ENCODE measurements around the gene BSN.
A peak's percentile ranks its signal among the peaks of the same experiment; 100 is the strongest.

Gene BSN

DNA sequence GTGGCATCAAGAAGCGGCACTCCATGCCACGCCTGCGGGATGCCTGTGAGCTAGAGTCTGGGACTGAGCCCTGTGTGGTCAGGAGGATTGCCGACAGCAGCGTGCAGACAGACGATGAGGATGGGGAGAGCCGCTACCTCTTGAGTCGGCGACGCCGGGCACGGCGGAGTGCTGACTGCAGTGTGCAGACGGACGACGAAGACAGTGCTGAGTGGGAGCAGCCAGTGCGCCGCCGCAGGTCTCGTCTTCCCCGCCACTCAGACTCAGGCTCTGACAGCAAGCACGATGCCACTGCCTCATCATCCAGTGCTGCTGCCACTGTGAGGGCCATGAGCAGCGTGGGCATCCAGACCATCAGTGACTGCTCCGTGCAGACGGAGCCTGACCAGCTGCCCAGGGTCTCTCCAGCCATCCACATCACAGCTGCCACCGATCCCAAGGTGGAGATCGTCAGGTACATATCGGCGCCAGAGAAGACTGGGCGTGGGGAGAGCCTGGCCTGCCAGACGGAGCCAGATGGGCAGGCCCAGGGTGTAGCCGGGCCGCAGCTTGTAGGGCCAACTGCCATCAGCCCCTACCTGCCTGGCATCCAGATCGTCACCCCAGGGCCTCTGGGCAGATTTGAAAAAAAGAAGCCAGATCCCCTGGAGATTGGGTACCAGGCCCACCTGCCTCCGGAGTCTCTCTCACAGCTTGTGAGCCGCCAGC, 103.1 kb downstream of the BSN start:
- DNase-seq: no peak

GRCh38 chr3:49658711-49659110, 104.4 kb downstream of the BSN start:
- no peak for DNase-seq

DNA sequence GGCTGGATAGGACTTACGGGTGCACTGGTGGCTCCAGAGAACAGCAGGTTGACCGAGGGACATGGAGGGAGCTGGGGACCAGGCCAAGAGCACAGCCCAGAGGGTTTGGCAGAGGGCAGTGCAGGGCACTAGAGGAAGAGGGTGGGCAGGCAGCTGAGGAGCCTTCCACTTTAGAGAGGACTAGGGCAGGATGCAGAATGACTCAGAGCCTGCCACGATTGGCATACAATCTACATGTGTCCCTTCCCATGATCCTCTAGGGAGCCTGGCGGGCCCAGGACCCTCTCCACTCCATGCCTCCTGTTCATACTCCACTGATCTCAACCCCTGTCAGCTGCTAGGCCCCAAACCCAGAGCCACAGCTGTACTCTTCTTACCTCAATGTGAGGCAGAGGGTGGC, 105.5 kb downstream of the BSN start:
- DNase-seq: no peak

- no peak for DNase-seq
These were observed 107.0 kb downstream of the BSN start for GRCh38 chr3:49661281-49661680.

DNA sequence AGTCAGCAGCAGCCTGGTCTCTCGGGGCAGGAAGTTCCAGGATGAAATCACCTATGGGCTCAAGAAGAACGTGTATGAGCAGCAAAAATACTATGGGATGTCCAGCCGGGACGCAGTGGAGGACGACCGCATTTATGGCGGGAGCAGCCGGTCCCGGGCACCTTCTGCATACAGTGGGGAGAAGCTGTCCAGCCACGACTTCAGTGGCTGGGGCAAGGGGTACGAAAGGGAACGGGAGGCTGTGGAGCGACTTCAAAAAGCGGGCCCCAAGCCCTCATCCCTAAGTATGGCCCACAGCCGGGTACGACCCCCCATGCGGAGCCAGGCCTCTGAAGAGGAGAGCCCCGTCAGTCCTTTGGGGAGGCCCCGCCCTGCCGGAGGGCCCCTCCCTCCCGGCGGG, 107.7 kb downstream of the BSN start:
- DNase-seq: no peak

DNA sequence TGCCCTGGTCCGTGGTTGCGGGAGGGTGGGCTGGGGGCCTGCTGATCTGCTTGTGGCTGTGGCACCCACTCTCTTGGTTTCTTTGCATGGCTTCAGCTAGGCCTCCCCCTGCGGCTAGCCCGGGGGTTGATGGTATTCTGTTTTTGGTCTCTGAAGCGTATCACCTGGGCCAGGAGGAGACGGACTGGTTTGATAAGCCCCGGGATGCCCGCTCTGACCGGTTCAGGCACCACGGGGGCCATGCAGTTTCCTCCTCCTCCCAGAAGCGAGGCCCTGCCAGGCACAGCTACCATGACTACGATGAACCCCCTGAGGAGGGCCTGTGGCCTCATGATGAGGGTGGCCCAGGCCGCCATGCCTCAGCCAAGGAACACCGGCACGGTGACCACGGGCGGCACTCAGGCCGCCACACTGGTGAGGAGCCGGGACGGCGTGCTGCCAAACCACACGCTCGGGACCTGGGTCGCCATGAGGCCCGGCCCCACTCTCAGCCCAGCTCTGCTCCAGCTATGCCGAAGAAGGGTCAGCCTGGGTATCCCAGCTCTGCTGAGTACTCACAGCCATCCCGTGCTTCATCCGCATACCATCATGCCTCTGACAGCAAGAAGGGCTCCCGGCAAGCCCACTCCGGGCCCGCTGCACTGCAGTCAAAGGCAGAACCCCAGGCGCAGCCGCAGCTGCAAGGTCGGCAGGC, 108.6 kb downstream of the BSN start:
- DNase-seq: no peak

DNA sequence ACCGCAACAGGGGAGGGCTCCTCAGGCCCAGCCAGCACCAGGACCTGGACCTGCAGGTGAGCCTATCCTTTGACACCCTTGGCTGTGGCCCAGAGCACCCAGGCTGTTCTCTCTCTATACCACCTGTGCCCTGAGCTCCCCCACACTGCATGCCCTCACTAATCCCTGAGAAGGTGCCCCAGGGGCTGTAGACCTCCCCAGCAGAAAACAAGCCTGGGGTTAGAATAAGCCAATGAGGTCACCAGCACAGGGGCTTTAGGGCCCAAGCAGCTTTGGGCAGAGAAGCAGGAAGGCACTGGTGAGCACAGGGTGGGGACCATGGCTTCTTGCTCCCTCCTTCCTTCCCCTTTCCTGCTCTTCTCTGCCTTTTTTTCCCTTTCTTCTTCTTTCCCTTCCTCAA, 109.6 kb downstream of the BSN start:
- no peak for DNase-seq

- no peak for DNase-seq
These were observed 110.0 kb downstream of the BSN start for GRCh38 chr3:49664300-49664699.

DNA sequence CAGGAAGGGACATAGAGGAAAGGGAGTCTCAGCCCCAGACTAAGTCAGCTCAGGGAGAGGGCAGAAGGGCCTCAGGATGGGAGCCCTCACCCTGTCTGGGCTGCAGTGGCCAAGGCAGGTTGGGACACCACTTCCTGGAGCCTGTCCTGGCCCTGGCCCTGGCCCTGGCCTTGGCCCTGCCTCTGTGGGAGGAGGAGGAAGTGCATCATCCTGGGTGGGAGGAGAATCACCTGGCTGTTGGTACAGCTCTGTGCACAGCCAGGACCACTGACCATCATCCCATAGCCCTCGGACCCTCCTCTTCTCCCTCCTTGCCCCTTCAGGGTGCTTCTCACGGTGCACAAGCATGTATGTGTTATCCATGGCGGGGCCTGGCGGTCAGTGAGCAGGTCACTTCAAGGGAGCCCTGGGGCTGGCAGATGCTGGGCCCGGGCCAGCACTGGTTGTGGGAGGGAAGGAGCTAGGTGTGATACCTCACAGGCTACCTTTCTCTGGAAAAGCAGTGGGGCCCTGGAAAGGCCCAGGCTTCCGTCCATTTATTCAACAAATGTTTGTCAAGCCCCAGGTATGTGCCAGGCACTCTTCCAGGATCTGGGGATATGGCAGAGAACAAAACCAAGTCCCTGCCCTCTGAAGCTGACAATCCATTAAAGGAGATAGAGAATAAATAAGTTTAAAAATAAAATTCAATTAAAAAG, 111.7 kb downstream of the BSN start:
- DNase-seq: no peak

DNA sequence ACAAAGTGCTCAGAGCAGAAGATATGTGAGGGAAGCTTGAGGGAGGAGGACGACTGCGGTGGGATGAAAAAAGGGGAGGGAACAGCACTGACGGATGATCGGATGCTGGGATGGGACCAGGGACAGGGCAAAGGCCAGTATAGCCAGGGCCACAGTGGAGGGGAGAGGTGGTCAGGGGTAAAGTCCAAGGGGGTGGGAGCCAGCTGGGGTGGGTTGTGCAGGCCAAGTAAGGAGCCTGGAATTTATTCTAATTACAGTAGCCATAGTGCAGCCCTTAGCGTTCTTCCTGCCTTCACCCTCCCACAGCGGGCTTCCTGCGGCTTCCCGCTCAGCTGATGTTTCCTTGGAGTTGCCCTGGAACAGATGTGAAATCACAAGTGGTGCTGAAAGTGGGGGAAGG, 112.3 kb downstream of the BSN start:
- DNase-seq: no peak

- DNase-seq: no peak
These were observed 113.6 kb downstream of the BSN start for GRCh38 chr3:49667701-49668413.

DNA sequence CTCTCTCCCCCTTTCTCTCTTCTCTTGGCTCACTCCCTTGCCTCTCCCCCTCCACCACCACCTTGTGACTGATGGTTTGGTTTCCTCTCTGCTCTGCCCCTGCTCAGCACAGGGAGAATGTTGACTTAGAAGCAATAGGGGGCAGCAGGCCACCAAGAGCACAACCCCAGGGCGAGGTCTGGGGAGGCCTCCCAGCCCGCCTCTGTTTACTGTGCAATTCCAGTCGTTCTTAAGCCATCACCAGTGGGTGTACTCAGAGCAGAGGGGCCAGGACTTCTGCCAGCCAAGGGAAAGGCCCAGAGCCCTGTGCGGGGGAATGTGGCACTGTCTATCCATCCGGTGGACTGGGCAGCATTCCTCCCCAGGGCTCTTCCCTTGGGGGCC, 114.1 kb downstream of the BSN start:
- no peak for DNase-seq

GRCh38 chr3:49668861-49669260, 114.6 kb downstream of the BSN start:
- DNase-seq: no peak

GRCh38 chr3:49669352-49669751, 115.1 kb downstream of the BSN start:
- no peak for DNase-seq

DNA sequence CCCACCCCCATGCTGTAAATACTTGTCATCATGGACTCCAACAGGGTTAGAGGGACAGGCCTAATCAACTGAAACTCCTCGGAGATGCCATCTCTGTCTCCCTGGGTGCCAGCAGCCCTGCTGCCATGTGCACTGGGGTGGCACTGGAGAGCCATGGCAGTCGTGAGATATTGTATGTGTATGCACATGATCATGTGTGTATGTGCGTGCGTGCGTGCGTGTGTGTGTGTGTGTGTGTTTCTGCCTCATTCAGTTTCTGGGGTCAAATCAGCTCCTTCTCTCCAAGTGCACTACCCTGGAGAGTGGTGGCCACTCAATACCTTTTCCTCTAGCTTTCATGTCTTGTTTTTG, 116.6 kb downstream of the BSN start:
- DNase-seq: no peak

DNA sequence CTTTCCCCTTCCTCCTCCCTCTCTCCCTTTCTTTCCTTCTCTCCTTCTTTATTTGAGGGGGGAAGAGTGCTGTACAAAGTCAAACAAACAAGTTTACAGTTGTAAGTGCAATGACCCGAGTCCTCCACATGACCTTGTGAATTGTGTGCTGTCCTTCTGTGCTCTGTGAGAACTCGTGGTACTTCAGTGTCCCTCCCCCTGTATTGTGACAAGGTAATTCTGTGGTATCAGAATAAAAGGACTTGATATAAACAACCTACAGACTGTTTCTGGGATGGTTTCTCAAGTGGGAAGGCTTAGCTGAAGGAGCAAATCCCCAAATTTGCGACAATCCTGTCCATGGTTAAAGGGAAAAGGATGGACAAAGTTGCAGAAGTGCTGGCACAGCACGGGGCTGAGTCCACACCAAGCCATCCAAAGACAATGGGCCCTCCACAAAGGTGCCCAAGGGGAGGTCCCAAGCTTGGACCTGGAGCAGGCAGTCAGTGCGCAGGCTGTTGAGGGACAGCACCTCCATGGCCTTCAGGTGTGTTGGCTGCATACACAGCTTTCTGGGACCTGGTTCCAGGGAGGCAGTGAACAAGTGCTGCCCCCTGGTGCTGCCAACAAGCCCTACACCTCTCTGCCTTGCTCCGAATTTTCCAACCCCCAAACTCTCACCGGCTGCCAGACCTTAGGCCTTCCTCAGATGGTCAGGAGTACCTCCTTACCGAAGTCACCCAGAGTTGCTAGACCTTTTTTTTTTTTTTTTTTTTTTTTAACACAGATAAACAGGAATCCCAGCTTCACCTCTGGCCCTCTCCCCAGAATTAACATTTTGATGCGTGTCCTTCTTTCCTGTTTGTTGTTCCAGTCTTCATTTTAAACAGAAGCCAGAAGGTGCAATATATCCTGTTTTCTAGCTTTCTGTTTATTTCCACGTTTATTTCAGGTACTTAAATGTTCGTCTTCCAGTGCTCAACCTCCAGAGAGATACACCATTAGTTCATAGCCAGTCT, 117.3 kb downstream of the BSN start:
- peak; percentile 90 for DNase-seq

DNA sequence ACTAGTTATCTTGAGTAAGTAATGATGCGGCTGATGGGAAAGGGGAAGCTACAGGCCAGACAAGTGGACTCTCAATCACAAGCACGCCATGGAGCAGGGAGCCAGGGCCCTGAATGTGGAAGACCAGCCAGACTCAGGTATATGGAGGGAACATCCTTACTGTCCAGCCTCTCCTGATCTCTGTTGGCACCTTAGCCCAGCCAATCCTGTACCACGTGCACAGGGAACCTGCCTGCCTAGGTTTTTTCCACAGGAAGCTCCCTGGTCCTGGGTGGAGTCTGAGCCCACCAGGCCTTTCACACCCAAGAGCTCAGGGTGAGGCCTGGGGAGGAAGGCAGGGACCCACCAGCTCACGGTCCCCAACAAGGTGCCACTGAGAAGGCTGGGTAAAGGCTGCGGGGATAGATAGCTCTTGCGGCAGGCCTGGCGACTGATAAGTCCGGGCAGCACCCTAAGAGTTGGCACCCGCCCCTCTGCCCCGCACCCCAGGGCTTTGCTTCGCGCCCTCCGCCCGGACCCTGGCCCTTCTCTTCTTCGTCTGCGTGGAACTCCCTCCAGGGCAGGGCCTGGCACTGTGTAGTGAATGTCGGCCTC, 118.9 kb downstream of the BSN start:
- no peak for DNase-seq

GRCh38 chr3:49673715-49674496, 119.6 kb downstream of the BSN start, which contains the start of gene APEH:
APEH (plus strand) TSS chr3:49674351; CDS start chr3:49674402, 51 bp downstream.
- DNase-seq: peak; percentile 99

- DNase-seq: no peak
These were observed 120.3 kb downstream of the BSN start for GRCh38 chr3:49674497-49674983.

GRCh38 chr3:49675912-49676311, 121.6 kb downstream of the BSN start:
- DNase-seq: no peak
